ENCODE measurements around the gene SIRPG. TPM values are rescaled to one million over a fixed set of nuclear protein-coding genes. Genes with fewer than 3 reads are reported as not detected.

SIRPG gene
- total and polyA plus RNA-seq, 11 donors, result 0.54 to 2.3 TPM; not detected in 9

- DNase-seq (no peak), ATAC-seq (no peak)
- H3K27ac ChIP-seq, result no peak overlapping the region
- peaks cover 0 to 7% (median 0%) of the 10 kb centered on the region in 12 donors for H3K9me3 ChIP-seq
- intact Hi-C loops (cut with DNase I), result no loop called here
- TF ChIP-seq POLR2A (IDR thresholded peaks at IDR 0.05), result no peak
- no peaks in the 10 kb centered on the region for H3K4me1 ChIP-seq
- no peaks in the 10 kb centered on the region for H3K36me3 ChIP-seq
- peaks cover 0 to 6% (median 0%) of the 10 kb centered on the region in 9 donors for H3K27me3 ChIP-seq
- H3K4me3 ChIP-seq, result no peak overlapping the region
Observed at GRCh38 chr20:1687053-1687452, 29.5 kb upstream of the SIRPG start.

- H3K9me3 ChIP-seq, result peaks cover 0 to 11% (median 0%) of the 10 kb centered on the region in 12 donors
- H3K4me3 ChIP-seq, result peak overlapping the region in 1 of 12 donors; percentile 21
- intact Hi-C loops (cut with DNase I), result no loop called here
- no peaks in the 10 kb centered on the region for H3K4me1 ChIP-seq
- H3K27me3 ChIP-seq, result peaks cover 0 to 6% (median 0%) of the 10 kb centered on the region in 9 donors
- ATAC-seq (no peak), DNase-seq (no peak)
- H3K27ac ChIP-seq, result no peak overlapping the region
- 55 to 72% (median 68%) methylated on average over 2 to 3 of the region's 3 CpGs for WGBS, 4 donors
- TF ChIP-seq, protein P1, sequence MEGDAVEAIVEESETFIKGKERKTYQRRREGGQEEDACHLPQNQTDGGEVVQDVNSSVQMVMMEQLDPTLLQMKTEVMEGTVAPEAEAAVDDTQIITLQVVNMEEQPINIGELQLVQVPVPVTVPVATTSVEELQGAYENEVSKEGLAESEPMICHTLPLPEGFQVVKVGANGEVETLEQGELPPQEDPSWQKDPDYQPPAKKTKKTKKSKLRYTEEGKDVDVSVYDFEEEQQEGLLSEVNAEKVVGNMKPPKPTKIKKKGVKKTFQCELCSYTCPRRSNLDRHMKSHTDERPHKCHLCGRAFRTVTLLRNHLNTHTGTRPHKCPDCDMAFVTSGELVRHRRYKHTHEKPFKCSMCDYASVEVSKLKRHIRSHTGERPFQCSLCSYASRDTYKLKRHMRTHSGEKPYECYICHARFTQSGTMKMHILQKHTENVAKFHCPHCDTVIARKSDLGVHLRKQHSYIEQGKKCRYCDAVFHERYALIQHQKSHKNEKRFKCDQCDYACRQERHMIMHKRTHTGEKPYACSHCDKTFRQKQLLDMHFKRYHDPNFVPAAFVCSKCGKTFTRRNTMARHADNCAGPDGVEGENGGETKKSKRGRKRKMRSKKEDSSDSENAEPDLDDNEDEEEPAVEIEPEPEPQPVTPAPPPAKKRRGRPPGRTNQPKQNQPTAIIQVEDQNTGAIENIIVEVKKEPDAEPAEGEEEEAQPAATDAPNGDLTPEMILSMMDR (IDR thresholded peaks at IDR 0.05), result no peak
- TF ChIP-seq POLR2A (IDR thresholded peaks at IDR 0.05), result no peak
- H3K36me3 ChIP-seq, result no peaks in the 10 kb centered on the region
Observed at GRCh38 chr20:1686151-1686748, 28.7 kb upstream of the SIRPG start.

DNA sequence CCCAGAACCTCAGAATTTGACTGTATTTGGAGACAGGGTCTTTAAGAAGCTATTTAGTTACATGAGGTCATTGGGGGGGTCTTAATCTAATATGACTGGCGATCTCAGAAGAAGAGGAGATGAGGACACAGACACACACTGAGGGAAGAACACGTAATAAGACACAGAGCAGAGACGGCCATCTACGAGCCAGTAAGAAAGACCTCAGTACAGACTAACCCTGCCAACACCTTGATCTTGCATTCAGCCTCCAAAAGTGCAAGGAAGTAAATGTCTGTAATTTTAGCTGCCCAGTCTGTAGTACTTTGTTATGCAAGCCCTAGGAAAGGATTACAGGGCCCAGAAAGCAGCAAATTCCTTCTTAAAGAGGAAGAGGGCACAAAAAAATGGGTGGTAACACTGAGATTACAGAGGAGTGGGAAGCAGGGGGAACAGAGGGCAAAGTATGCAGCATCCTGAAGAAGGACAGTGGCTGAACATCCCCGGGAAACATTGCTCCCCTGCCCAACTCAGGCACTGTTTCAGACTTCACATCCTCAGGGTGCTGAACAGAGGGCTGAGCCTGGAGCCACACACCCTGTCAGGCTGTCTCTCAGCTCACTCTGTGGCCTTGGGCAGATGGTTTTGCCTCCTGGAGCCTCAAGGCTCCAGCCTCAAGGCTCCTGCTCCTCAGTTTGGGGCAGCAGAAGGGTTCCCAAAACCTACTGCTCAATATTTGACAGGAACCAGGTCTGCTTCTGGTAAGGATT lies 27.9 kb upstream of the SIRPG start:
- TF ChIP-seq, protein P1 (IDR thresholded peaks at IDR 0.05), result no peak
- no peak for TF ChIP-seq POLR2A (IDR thresholded peaks at IDR 0.05)
- H3K4me1 ChIP-seq, result no peaks in the 10 kb centered on the region
- no peak overlapping the region for H3K27ac ChIP-seq
- no peaks in the 10 kb centered on the region for H3K36me3 ChIP-seq
- ATAC-seq (no peak), DNase-seq (no peak)
- peak overlapping the region in 1 of 12 donors; percentile 21 for H3K4me3 ChIP-seq
- intact Hi-C loops (cut with DNase I), result no loop called here
- 71 to 85% (median 76%) methylated on average over 5 of the region's 5 CpGs for WGBS, 4 donors
- peaks cover 0 to 5% (median 0%) of the 10 kb centered on the region in 9 donors for H3K27me3 ChIP-seq
- peaks cover 0 to 11% (median 0%) of the 10 kb centered on the region in 12 donors for H3K9me3 ChIP-seq

- ATAC-seq, result no peak
Observed at GRCh38 chr20:1684872-1685271, 27.3 kb upstream of the SIRPG start.

More at GRCh38 chr20:1684872-1685271, 27.3 kb upstream of the SIRPG start:
- DNase-seq, result no peak
- H3K36me3 ChIP-seq, result no peaks in the 10 kb centered on the region
- H3K27ac ChIP-seq, result no peak overlapping the region
- no peaks in the 10 kb centered on the region for H3K27me3 ChIP-seq
- intact Hi-C loops (cut with DNase I), result no loop called here
- no peaks in the 10 kb centered on the region for H3K4me1 ChIP-seq
- WGBS, 4 donors, result 75 to 100% (median 83%) methylated on average over 1 of the region's 1 CpG
- H3K9me3 ChIP-seq, result peaks cover 0 to 11% (median 0%) of the 10 kb centered on the region in 12 donors
- TF ChIP-seq POLR2A (IDR thresholded peaks at IDR 0.05), result no peak
- TF ChIP-seq, protein P1 (IDR thresholded peaks at IDR 0.05), result no peak
- peak overlapping the region in 1 of 12 donors; percentile 21 for H3K4me3 ChIP-seq

Data from heart left ventricle (tissue), 16 donors.